Epidermal melanocyte (primary cell): ENCODE measurements around the gene PELI2.

Experiments
- DNase-seq: peaks from one replicate; pipeline ENCODE4 v3.0.0; 2011; ENCODE audit warnings: low spot score; ENCODE audit not compliant: insufficient read length

Gene PELI2, protein sequence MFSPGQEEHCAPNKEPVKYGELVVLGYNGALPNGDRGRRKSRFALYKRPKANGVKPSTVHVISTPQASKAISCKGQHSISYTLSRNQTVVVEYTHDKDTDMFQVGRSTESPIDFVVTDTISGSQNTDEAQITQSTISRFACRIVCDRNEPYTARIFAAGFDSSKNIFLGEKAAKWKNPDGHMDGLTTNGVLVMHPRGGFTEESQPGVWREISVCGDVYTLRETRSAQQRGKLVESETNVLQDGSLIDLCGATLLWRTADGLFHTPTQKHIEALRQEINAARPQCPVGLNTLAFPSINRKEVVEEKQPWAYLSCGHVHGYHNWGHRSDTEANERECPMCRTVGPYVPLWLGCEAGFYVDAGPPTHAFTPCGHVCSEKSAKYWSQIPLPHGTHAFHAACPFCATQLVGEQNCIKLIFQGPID

DNA sequence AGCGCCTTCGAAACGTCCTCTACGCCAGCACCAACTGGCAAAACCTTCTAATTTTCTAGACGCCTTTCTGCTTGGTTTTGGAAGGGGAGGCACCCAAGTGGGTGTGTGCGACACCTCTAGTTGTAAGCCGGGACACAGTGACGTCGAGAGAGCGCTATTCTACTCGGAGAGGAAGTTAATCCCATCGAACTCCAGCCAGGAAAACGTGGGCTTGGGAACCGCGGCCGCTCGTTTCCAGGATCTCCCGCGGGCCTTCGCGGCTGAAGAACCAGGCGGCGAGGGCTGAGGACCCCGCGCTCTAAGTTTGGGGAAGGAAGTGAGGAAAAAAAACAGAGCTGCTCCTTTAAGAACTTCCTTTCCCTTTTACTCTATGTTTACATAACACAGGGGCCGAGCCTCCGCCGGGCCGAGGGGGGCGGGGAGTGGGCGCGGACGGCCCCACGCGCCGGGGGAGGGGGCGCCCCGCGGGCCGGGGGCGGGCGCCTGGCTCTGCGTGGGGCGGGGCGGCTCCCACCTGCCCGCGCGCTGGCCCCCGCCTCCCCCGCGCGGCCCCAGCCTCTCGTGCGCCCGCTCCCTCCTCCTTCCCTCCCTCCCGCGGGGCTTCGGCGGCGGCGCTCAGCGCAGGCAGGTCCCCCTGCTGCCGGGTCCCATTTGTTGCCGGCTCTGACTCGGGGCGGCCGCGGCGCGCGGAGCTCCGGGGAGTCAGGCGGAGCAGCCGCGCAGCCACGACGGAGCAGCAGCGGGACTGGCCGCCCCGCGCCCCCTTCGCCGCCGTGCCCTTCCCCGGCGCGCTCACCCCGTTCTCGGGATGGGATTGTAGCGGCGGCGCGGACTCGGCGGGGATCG lies at the start of gene PELI2:
Gene PELI2, plus strand, starts transcription at position 647 of the 846 bp plus-strand sequence. CDS start 250 bp downstream, outside the sequence.
- peak; percentile 42 for DNase-seq

DNA sequence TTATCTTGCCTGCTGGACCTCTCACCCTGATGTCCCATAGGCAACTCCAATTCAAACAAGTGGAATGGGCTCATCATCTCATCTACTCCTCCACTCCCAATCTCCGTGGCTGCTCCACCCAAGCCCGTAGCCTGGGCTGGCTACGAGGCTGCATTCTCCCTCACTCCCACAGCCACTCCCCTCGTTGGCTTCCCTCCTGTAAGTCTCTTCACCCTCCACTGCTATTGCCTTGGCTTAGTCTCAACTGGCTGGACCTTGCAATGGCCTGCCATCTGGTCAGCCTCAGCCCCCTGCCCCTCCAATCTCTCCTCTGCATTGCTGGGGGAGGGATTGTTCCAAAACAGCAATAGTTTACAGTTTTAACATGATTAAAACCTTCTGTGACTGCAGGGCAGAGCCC lies 44.4 kb upstream of the PELI2 start:
- DNase-seq = no peak

DNA sequence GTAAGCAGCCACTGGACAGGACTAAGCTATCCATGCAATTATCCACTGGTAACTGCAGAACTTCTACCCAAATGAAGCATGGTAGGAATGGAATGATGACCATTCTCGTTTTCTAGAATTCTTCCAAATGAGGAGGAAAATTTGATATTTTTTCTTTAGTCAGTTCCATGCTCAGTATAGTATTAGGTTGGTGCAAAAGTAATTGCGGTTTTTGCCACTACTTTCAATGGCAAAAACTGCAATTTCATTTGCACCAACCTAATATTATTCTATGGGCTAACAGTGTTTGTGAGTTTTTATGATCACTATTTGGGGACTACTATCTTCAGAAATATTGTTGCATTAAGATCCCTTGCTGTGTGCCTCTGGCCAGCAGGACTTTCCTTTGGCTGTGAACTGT lies 42.9 kb upstream of the PELI2 start:
- DNase-seq = no peak

DNA sequence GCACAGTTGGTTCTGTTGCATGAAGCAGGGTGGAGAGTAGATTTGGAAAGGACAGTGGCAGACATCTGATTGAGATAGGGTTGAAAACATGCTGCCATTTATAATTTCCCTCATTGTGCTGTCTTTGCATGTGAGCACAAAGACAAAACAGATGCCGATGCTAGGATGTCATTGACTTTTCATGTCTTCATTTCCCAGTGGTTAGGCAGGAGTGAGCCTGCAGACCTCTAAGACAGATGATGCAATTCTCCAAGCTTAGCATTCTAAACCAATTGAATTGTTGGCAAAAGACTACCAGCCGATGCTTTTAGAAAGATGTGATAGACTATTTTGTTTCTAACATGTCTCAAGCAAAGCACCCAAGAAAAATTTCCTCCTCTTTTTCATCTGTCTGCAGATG lies 37.1 kb upstream of the PELI2 start:
- DNase-seq = peak; percentile 41

DNA sequence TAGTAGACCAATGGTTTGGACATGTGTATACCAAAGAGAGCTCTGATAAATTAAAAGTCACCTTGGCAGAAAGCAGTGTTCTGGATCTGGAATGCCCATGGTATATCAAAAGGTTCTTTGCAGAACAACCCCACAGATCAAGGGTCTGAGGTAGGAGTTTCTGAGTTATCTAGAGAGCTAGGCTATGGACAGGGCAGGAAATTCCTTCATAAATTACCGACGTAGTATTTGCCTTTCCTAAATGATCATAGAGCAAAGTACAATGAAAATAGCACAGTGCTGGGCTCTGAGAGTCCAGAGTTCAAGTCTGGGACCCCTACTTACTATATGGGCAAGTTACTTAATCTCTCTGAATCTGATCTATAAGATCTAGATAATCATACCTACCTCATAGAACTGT lies 35.3 kb upstream of the PELI2 start:
- no peak for DNase-seq

DNA sequence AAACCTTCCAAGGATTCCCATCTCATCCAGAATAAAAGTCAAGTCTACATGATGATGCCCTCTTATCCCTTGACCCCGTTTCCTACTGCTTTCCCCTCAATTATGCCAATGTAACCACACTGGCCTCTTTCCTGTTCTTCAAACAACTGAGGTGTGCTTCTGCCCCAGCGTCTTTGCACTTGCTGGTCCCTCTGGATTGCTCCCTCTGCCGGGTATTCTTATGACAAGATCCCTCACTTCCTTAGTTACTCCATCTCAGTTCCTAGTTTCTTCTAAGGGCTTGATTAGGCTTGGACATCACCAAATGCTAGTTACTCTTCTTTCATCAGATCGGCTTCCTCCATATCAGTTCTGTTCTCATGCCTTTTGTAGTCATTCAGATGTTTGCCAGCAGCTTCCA lies 32.7 kb upstream of the PELI2 start:
- no peak for DNase-seq

DNA sequence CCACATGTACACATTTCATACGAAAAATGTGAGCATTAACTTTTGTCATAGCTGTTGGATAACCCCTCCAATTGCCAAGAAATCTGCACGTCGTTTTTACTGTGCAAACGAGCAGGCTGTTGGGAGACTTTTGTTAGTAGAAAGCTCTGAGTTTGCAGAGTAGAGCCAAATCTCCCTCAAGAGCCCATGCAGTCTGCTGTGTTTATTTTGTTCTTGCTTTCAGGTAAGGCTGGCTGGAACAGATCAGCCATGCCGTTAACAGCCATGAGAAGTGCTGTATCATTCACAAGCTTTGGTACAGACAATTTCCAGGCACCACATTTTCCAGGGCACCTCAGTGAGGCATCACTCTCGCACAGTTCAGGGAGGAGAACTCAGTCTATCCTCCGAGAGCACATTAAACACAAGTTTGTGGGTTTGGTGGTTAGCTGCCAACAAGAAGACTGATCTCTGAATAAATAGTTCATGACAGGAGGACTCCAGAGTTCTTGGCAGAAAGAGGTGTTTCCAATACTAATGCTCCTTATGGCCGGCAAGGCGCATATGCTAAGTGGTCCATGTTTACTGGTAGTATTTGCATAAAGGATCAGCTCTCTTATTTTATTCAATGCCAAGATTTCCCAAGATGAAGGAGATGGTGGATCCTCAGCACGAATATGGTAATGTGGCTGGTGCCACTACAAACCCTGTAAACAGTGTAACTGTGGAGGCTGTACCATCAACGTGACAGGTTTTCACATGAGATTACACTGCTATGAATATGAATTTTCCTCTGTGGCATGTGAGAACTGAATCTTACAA lies 30.3 kb upstream of the PELI2 start:
- no peak for DNase-seq

DNA sequence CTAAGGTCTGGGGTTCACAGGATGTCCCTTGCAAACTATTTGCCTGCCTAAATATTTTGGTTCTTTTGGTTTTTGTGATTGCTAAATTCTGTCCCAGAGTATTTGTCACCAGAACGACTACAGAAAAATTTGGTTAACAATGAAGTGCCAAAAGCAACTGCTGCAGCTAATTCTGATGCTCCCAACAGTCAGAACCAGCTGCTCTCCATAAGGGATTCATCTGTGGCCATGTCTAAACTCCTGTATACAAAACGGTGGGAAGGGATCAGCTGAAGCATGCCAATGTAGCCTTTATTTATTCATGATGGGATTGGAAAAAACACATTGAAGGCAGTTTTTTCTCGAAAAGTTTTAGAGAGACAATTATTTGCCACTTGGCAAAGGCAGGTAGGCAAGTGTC lies 29.3 kb upstream of the PELI2 start:
- peak; percentile 18 for DNase-seq

DNA sequence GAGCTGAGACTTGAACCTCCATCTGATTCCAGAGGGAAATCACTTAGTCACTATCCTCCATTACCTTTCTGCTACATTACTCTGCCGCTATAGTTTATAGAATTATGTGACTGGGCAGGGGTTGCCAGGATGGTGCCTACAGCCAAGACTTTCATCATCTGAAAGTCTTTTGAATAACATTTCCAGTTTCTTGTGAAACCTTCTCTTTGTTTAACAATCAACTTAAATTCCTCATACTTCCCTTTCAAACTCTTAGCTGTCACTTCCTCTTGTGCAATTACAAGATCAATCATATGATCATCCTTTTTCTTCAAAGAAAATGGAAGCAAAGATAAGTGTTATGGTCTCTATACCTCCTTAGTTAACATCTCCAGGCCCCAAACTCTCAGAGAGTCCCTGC lies 25.4 kb upstream of the PELI2 start:
- no peak for DNase-seq

DNA sequence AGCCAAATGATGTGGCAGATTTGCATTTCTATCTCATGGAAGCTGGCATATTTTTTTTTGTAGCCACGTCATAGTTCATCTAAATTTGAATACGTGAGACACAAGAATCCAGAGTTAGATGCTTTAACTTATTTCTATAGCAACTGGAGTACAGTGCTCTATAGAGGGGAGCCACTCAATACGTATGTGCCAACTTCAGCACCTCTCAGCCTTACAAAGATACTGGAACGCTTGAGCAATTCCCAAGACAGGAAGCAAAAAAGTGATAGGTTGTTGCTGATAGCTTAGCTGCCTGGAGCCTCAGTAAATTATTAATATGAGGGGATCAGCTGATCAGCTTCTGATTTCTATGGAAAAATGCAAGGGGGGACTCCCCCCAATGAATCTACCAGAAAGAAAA lies 24.1 kb upstream of the PELI2 start:
- no peak for DNase-seq

DNA sequence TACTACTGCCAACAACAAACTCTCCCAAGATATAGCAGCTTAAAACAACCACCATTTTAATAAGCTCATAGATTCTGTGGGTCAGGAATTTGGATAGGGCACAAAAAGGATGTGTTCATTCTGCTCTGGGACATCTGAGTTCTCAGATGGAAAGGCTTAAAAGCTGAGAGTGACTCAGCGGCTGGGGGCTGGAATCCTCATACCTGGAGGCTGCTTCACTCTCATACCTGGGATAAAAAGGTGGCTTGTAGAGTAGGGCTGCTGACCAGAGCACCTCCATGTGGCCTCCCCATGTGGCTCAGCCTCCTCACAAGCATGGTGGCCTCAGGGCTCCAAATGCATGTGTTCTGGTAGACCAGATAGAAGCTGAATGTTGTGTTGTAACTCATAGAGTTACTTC lies 20.2 kb upstream of the PELI2 start:
- no peak for DNase-seq

DNA sequence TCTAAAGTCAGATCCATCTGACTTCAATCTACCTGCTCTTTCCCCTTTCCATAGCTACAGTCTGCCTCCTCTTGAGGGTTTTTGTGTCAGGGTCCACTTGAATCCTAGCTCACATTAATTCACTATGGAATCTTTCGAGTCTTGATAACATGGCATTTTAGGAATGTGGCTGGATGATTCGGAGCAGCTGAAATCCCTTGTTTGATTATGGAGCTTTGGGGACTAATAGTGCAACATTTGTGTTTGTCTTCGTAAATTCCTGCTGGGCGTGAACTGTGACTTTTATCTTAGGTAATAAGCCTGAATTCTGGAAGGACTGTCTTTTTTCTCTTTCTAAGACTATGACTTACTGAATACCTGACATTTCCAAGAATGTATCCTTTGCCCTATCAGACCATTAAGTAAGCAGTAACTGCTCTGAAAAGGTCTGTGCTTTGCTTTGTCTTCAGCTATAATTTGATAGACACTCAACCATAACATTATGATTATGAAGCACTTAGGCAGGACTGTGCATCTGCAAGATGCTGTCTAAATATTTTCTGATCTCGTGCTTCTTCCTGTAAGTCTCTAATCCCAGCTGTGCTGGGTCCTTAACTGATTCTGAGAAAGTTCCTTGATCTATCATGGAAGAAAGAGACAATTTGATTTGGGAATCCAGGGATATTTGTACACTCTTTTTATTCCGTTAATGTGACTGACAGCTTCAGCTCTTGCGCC lies 19.0 kb upstream of the PELI2 start:
- DNase-seq = no peak

DNA sequence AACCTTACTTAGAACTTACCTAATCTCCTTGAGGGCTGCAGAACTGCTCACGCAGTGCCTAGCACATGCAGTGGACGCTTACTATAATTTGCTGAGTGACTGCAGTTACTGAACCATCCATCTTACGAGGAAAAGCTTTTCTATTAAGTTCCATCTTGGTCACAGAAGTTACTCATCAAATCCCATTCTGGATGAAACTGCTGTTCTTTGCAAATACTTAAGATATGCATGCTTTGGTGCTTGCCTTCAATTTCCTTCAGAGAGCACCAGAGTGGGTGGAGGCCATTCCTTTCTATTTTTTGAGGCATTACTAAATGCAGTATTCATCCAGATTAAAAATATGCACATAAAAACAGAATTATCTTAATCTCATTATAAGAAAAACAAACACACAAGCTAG lies 17.7 kb upstream of the PELI2 start:
- no peak for DNase-seq

DNA sequence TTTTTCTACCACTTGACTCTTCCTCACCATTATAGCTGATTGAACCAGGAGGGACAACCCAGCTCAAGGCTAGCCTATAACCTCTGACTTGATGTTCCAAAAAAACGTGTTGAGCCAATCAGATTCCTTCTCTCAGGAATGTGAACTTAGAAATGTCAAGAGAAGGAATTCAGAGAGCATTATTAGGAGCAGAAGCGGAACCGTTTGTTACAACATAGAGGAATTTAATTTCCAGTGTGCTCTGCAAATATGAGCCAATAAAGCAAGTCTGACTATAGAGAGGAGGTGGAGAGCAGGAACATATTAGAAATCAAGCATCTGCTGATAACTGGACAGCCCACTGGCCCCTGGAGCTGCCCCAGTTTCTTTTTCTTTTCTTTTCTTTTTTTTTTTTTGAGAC lies 15.3 kb upstream of the PELI2 start:
- DNase-seq = no peak

DNA sequence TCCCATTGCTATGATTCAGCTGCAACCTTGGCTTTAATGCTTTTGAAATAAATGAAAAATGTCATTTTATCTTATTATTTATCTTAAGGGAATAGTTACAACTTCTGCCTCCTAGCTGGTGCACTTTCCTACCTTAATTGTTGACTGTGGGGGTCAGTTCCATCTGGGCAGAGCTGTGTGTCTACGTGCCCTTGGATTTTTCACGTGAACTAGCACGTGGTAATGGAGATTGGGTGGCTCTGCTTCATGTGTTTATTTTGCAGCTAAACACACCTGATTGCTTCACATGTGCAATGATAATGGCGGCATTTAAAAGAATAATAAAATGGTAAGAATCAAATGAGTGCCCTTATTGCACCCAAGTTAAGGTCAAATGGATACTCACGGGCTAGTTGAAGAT lies 10.6 kb upstream of the PELI2 start:
- DNase-seq = no peak

DNA sequence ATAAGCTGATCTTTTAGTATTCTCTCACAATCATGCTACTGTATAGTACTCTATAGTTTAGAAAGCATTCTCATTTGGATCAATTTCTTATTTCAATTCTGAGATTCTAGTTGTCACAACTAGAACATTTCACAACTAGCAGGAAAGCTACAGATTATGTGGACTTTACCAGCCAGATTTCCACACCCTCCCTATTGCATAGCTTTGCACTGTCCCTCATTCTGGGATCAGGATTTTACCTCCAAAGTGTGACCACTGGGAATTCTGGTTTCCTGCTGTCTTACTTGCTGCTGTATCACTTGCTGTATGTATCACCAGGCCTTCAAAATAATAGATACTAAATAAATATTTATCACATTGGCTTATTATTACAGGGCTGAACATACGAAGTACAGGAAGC lies 10.2 kb upstream of the PELI2 start:
- DNase-seq = no peak

DNA sequence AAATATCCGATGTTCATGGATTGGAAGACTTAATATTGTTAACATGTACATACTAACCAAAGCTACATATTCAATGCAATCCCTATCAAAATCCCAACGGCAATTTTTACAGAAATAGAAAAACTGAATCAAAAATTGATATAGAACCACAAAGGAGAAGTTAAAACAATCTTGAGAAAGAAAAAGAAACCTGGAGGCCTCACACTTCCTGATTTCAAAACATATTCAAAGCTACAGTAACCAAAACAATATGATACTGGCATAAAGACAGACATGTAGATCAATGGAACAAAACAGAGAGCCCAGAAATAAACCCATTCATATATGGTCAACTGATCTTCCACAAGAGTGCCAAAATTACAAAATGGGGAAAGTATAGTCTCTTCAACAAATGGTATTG lies 5.4 kb upstream of the PELI2 start:
- DNase-seq = no peak

DNA sequence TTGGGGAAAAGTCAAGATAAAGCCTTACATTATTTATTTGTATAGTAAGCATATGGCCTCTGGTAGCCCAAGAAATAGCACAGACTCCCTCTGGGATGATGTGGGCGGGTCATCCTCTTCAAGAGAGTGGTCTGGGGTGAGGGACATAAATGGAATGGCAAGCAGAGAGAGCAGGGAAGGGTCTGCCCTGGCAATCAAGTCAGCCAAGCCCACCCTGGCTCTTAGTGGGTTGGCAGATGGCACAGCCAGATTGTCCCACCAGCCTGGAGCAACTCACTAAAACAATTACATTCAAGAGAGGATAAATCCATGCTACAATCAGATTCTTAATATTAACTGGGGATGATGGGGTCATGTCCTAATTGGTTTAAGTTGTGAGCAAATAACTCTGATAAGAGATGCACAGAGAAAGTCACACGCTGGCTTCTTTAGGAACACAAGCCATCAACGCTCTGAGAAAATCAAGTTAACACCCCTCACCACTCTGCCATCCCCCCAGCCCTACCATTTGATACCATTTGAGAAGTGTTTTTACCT lies 2.8 kb upstream of the PELI2 start:
- DNase-seq = no peak

DNA sequence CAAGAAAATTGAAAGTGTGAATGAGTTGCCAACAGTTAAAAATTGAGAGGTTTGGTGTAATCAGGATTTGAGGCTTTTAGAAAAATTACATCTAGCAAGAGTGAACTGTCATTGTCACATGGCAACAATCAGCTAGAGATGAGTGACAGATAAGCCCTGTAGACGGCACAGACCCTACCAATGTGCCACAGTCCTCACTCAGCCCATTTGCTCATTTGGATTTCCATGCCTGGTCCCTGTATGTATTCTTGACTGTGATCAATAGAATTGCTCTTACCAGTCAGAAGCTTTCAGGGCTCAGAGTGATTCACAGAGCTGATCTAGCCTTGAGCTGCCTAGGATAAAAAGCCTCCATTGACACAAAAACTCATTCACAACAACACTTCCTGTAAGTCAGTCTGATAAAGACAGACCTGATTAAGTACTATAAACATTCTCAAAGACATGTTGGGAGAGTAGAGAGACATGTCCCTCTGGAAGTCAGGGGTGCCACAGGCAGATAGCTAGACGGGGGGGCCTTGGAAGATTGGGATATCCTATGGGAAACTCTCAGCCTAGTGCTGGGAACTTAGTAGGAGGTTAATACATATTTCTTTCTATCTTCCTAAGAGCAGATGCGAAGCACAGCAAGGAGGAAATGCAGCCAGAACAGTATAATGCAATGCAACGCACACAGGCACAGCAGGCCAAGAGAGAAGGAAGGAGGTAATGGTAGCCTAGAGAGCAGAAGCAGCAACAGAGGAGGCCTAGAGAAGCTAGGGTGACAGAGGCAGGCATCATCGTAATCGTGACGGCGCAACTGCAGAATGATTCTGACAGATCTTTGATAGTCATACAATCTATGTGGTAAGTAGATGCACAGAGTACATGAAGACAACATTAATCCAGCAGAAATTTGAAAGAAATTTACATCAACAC lies 2.0 kb upstream of the PELI2 start:
- no peak for DNase-seq
